Activated naive CD4-positive, alpha-beta T cell treated with anti-CD3 and anti-CD28 coated beads, Interleukin-2, amount 50 U/mL, for 24 hours (primary cell): ENCODE data around the gene TRAF1.
A peak's percentile ranks its signal among the peaks of the same experiment; 100 is the strongest.

Experiments
- H3K27ac Mint-ChIP-seq: one replicate; pipeline ENCODE4 v1.8.0; 2021; ENCODE audit warnings: mild to moderate bottlenecking, mixed read lengths
- H3K27me3 Mint-ChIP-seq: one replicate; pipeline ENCODE4 v1.8.0; 2021; ENCODE audit warnings: mixed read lengths
- H3K36me3 Mint-ChIP-seq: one replicate; pipeline ENCODE4 v1.8.0; 2021; ENCODE audit warnings: mixed read lengths
- H3K4me1 Mint-ChIP-seq: one replicate; pipeline ENCODE4 v1.8.0; 2021; ENCODE audit warnings: mixed read lengths
- H3K4me3 Mint-ChIP-seq: one replicate; pipeline ENCODE4 v1.8.0; 2021; ENCODE audit warnings: mild to moderate bottlenecking, mixed read lengths
- H3K9me3 Mint-ChIP-seq: one replicate; pipeline ENCODE4 v1.8.0; 2021; ENCODE audit warnings: mixed read lengths

The TRAF1 gene

DNA sequence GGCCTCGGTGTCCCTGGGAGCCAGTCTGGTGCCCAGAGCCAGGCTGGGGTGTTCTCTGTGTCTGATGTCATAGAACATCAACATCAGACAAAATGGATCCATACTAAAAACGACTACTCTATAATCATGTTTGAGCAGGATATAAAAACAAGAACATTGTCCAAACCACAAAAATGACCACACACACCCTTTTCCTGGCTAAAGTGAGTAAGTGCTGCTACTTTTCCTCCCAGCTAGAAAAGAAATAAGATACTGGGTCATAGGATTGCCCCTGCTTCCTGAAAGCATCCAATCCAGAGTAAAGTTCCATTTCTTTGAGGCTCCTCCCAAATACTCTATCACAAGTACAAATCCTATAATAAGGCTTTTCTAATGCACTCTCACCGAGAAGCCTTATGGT is 19.7 kb upstream of the TRAF1 start:
- Mint-ChIP-seq H3K4me1 (no peaks in the 10 kb centered on the region), H3K27ac (no peak overlapping the region)

DNA sequence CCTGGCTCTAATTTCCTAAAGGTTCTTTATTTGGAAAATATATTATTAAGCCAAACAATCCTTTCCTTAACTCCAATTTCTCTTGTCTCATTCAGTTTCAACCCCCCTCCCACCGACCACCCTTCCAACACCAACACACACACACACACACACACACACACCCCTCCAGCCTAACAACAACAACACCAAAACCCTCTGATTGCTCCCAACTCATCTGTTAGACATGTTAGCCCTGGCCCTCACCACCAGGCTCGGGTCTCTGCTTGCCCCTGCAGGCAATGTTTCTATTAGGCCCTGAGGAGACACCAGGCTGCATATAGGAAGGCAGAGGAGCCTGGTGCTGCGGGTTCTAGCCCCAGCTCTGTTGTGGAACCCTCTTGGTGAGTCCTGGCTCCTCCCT is 18.4 kb upstream of the TRAF1 start:
- H3K9me3 Mint-ChIP-seq = no peaks in the 10 kb centered on the region
- H3K4me1 Mint-ChIP-seq = no peaks in the 10 kb centered on the region
- H3K27me3 Mint-ChIP-seq = no peaks in the 10 kb centered on the region
- no peaks in the 10 kb centered on the region for H3K36me3 Mint-ChIP-seq
- no peak overlapping the region for H3K4me3 Mint-ChIP-seq
- H3K27ac Mint-ChIP-seq = no peak overlapping the region

More for the DNA sequence above, 19.7 kb upstream of the TRAF1 start:
- H3K9me3 Mint-ChIP-seq = no peaks in the 10 kb centered on the region
- H3K4me3 Mint-ChIP-seq = no peak overlapping the region
- no peaks in the 10 kb centered on the region for H3K27me3 Mint-ChIP-seq
- no peaks in the 10 kb centered on the region for H3K36me3 Mint-ChIP-seq

DNA sequence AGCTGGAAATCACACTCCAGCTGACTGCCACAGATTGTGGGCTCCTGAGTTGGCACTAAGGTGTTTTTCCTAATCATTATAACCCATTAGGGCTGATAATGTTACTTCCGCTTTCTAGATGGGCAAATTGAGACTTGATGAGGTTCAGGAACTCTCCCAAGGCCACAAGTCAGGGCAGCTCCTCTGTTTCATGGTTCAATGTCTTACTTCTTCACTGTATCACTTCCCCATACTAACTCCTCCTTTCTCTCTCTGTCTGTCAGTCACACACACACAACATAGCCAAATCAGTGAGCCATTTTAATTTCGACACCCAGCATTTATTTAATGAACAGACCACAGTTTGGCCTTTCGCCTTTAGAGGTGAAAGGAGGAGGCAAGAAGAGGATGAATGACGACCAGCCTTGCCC is 17.8 kb upstream of the TRAF1 start:
- Mint-ChIP-seq H3K4me3 (no peak overlapping the region), H3K9me3 (no peaks in the 10 kb centered on the region), H3K27ac (no peak overlapping the region), H3K4me1 (no peaks in the 10 kb centered on the region), H3K27me3 (no peaks in the 10 kb centered on the region), H3K36me3 (no peaks in the 10 kb centered on the region)

- no peaks in the 10 kb centered on the region for H3K9me3 Mint-ChIP-seq
- H3K4me1 Mint-ChIP-seq = peaks cover 4% of the 10 kb centered on the region
- H3K36me3 Mint-ChIP-seq = no peaks in the 10 kb centered on the region
- no peaks in the 10 kb centered on the region for H3K27me3 Mint-ChIP-seq
- no peak overlapping the region for H3K4me3 Mint-ChIP-seq
- H3K27ac Mint-ChIP-seq = no peak overlapping the region
These were observed 15.8 kb upstream of the TRAF1 start for GRCh38 chr9:120942186-120943001.

- Mint-ChIP-seq H3K4me3 (no peak overlapping the region), H3K27ac (peak overlapping the region; percentile 36), H3K36me3 (no peaks in the 10 kb centered on the region), H3K4me1 (peaks cover 14% of the 10 kb centered on the region), H3K9me3 (no peaks in the 10 kb centered on the region), H3K27me3 (no peaks in the 10 kb centered on the region)
These were observed 14.6 kb upstream of the TRAF1 start for GRCh38 chr9:120941046-120941770.

- Mint-ChIP-seq H3K27me3 (no peaks in the 10 kb centered on the region), H3K4me1 (peaks cover 21% of the 10 kb centered on the region), H3K4me3 (no peak overlapping the region), H3K27ac (no peak overlapping the region), H3K36me3 (no peaks in the 10 kb centered on the region), H3K9me3 (no peaks in the 10 kb centered on the region)
These were observed 14.0 kb upstream of the TRAF1 start for GRCh38 chr9:120940573-120940972.

- Mint-ChIP-seq H3K27me3 (no peaks in the 10 kb centered on the region), H3K9me3 (no peaks in the 10 kb centered on the region), H3K36me3 (no peaks in the 10 kb centered on the region), H3K4me1 (peaks cover 36% of the 10 kb centered on the region), H3K4me3 (no peak overlapping the region), H3K27ac (no peak overlapping the region)
These were observed 12.3 kb upstream of the TRAF1 start for GRCh38 chr9:120938851-120939250.

- Mint-ChIP-seq H3K9me3 (no peaks in the 10 kb centered on the region), H3K27ac (peak overlapping the region; percentile 92), H3K4me1 (peaks cover 49% of the 10 kb centered on the region), H3K4me3 (no peak overlapping the region), H3K27me3 (no peaks in the 10 kb centered on the region), H3K36me3 (no peaks in the 10 kb centered on the region)
These were observed 11.0 kb upstream of the TRAF1 start for GRCh38 chr9:120937596-120937995.

GRCh38 chr9:120937127-120937526 is 10.5 kb upstream of the TRAF1 start:
- no peaks in the 10 kb centered on the region for H3K27me3 Mint-ChIP-seq
- no peaks in the 10 kb centered on the region for H3K9me3 Mint-ChIP-seq
- no peaks in the 10 kb centered on the region for H3K36me3 Mint-ChIP-seq
- no peak overlapping the region for H3K4me3 Mint-ChIP-seq
- H3K27ac Mint-ChIP-seq = peak overlapping the region; percentile 96
- peaks cover 53% of the 10 kb centered on the region for H3K4me1 Mint-ChIP-seq

DNA sequence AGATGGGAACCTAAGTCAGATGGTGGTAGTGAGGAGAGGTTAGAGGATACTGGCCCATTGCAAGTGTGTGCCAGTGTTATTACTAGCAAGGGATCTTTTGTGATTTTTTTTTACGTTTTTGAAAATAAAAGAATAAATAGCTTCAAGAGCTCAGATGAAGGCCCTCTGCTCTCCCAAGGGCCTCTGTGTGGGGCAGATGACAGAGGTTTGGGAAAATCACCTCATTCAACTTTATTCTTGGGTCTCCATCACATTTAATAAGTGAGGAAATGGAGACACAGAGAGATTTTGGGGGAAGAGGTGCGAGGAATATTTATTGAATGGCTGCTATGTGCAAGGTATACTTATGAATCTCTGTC is 10.1 kb upstream of the TRAF1 start:
- peaks cover 57% of the 10 kb centered on the region for H3K4me1 Mint-ChIP-seq
- H3K9me3 Mint-ChIP-seq = no peaks in the 10 kb centered on the region
- no peaks in the 10 kb centered on the region for H3K27me3 Mint-ChIP-seq
- H3K36me3 Mint-ChIP-seq = no peaks in the 10 kb centered on the region
- H3K27ac Mint-ChIP-seq = peak overlapping the region; percentile 96
- H3K4me3 Mint-ChIP-seq = peak overlapping the region; percentile 69

- Mint-ChIP-seq H3K4me1 (peaks cover 62% of the 10 kb centered on the region), H3K27me3 (no peaks in the 10 kb centered on the region), H3K36me3 (no peaks in the 10 kb centered on the region), H3K4me3 (peak overlapping the region; percentile 69), H3K27ac (peak overlapping the region; percentile 96), H3K9me3 (no peaks in the 10 kb centered on the region)
These were observed 9.6 kb upstream of the TRAF1 start for GRCh38 chr9:120936011-120936763.

- H3K4me3 Mint-ChIP-seq = peak overlapping the region; percentile 69
- H3K27me3 Mint-ChIP-seq = no peaks in the 10 kb centered on the region
- H3K36me3 Mint-ChIP-seq = peaks cover 1% of the 10 kb centered on the region
- peaks cover 68% of the 10 kb centered on the region for H3K4me1 Mint-ChIP-seq
- H3K9me3 Mint-ChIP-seq = no peaks in the 10 kb centered on the region
- peak overlapping the region; percentile 96 for H3K27ac Mint-ChIP-seq
These were observed 8.8 kb upstream of the TRAF1 start for GRCh38 chr9:120935383-120935857.

DNA sequence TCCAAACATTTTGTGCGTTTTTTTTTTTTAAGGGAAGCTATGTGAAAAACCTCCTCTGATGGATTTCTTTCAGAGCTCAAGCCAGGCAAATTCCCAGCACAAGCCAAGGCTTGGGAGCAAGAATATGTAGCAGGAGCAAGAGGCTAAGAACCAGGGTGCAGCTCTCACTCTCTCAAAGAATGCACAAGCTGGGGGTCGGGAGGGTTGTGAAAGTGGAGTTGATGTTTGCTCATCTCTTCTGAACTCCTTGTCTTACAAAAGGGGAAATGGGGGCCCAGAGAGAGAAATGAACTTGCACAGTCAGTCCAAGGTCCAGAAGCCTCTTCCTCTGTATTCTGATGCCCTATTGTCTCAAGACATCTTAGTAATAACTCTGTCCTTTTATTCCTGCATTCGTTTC is 7.7 kb upstream of the TRAF1 start:
- Mint-ChIP-seq H3K4me3 (no peak overlapping the region), H3K4me1 (peaks cover 79% of the 10 kb centered on the region), H3K9me3 (no peaks in the 10 kb centered on the region), H3K27ac (peak overlapping the region; percentile 98), H3K27me3 (no peaks in the 10 kb centered on the region), H3K36me3 (peaks cover 1% of the 10 kb centered on the region)

DNA sequence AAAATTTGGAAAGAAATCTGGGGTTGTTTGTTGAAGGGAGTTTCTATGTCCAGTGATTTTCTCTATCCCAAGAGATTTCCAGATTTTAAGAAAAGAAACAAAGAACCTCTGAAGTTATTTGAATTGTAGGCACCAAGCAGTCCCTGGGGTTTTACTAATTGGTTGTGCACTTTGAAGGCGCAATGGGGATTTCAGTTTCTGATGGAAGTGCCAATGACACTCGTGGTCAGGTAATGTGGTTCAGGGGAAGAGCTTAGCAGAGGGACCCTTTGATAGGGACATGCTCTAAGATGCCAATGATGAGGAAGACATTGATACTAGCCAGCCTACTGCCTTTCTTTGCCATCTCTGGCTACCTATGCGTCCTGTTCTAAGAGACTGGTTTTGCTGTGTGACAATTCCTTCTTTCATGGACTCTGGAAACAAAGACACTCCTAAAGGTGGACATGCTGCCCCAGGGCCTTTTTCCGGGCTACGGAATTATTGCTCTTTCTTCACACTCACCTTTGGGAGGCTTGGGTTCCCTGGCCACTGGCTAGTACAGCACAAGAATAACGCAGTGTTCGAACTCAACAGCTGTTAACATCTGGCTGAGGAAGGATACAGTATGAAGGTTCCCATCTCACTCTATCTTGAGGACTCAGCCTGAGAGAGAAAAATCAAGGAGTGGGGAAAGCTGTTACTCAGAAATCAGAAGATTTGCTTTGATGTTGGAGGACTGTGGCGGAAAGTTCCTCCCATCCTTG is 6.9 kb upstream of the TRAF1 start:
- no peaks in the 10 kb centered on the region for H3K9me3 Mint-ChIP-seq
- no peaks in the 10 kb centered on the region for H3K27me3 Mint-ChIP-seq
- H3K4me3 Mint-ChIP-seq = peak overlapping the region; percentile 45
- H3K27ac Mint-ChIP-seq = peak overlapping the region; percentile 98
- peaks cover 1% of the 10 kb centered on the region for H3K36me3 Mint-ChIP-seq
- peaks cover 81% of the 10 kb centered on the region for H3K4me1 Mint-ChIP-seq
